Suprapubic skin (tissue), 4 donors: Measurements from ENCODE around the gene DBP. TPM values are rescaled to one million over a fixed set of nuclear protein-coding genes. Genes with fewer than 3 reads are reported as not detected.

ENCODE experiments used
- DNase-seq, 2 donors: peaks; one replicate each; pipeline ENCODE4 v3.0.0-alpha.2; 2019; ENCODE audit warnings: low spot score in 2 of 2
- H3K27ac ChIP-seq: fragments of 200-600 bp; sonication (generic); one replicate; pipeline ENCODE4 v1.5.1; 2019
- H3K27me3 ChIP-seq: fragments of 200-600 bp; sonication (generic); one replicate; pipeline ENCODE4 v1.5.1; 2019
- H3K36me3 ChIP-seq: fragments of 200-600 bp; sonication (generic); one replicate; pipeline ENCODE4 v1.5.1; 2019
- H3K4me1 ChIP-seq: fragments of 200-600 bp; sonication (generic); one replicate; pipeline ENCODE4 v1.5.1; 2019
- H3K4me3 ChIP-seq: fragments of 200-600 bp; sonication (generic); one replicate; pipeline ENCODE4 v1.5.1; 2019; ENCODE audit warnings: mild to moderate bottlenecking
- H3K9me3 ChIP-seq: fragments of 200-600 bp; sonication (generic); one replicate; pipeline ENCODE4 v1.5.1; 2019
- EP300 ChIP-seq: sonication (generic); formaldehyde crosslinking; IDR thresholded peaks from one replicate; pipeline ENCODE4 v1.6.1; 2017; ENCODE audit warnings: antibody characterized with exemption
- POLR2A ChIP-seq, 2 donors: fragments of 450-650 bp; IDR thresholded peaks; one replicate each; pipeline ENCODE4 v1.6.1; 2017; ENCODE audit warnings: antibody characterized with exemption in 2 of 2, mild to moderate bottlenecking in 2 of 2, moderate library complexity in 2 of 2
- POLR2AphosphoS5 ChIP-seq, 3 donors: sonication (generic); formaldehyde crosslinking; IDR thresholded peaks; one replicate each; pipeline ENCODE4 v1.6.1; 2017; ENCODE audit warnings: antibody characterized with exemption in 3 of 3
- WGBS: methylation state at CpG from one replicate; pipeline ENCODE4 v1.1.5; 2018; 5-methylcytosine and 5-hydroxymethylcytosine counted together
- total RNA-seq, 4 donors: library from RNA; depleted of rRNA; stranded (reverse); fragments of >200 nt; gene quantifications; one replicate each; pipeline ENCODE4 v1.1.0, GENCODE V29; 2016
- TF ChIP-seq, protein P1 (sequence below), 2 donors: fragments of 200-600 bp in 1 of 2; fragments of 450-650 bp in 1 of 2; sonication (generic) in 1 of 2; IDR thresholded peaks; one replicate each; pipeline ENCODE4 v1.5.1; 2016 to 2019; ENCODE audit warnings: antibody characterized with exemption in 2 of 2, mild to moderate bottlenecking in 1 of 2, moderate library complexity in 1 of 2

The DBP gene
- total RNA-seq, 4 donors from 2014 or later, result 11.2 to 22.3 (median 17.8) TPM

DNA sequence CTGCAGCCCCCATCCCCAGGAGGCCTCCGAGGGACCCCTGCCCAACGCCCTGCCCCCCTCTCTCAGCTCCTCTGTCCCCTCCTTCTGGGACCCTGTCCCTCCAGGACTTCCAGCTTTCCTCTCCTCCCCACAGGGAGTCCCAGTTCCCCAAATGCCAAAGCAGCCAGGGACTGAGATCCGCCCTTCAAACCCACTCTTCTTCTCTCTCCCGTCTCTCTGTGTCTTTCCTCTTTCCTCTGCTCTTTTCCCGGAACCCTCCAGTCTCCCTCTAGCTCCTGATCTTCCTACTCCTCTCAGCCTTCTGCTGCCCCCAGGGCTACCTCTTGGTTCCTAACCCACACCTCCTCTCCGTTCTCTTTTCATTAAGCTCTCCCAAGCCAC is 8.4 kb upstream of the DBP start:
- Histone ChIP-seq H3K27me3 (no peaks in the 10 kb centered on the region), H3K4me3 (peak overlapping the region; percentile 68), H3K27ac (peak overlapping the region; percentile 91), H3K9me3 (no peaks in the 10 kb centered on the region), H3K36me3 (no peaks in the 10 kb centered on the region), H3K4me1 (peaks cover 33% of the 10 kb centered on the region)
- no peak for DNase-seq
- TF ChIP-seq POLR2A (IDR thresholded peaks at IDR 0.05) (no peak), EP300 (no peak), POLR2AphosphoS5 (IDR thresholded peaks at IDR 0.05) (no peak)
- TF ChIP-seq, protein P1, sequence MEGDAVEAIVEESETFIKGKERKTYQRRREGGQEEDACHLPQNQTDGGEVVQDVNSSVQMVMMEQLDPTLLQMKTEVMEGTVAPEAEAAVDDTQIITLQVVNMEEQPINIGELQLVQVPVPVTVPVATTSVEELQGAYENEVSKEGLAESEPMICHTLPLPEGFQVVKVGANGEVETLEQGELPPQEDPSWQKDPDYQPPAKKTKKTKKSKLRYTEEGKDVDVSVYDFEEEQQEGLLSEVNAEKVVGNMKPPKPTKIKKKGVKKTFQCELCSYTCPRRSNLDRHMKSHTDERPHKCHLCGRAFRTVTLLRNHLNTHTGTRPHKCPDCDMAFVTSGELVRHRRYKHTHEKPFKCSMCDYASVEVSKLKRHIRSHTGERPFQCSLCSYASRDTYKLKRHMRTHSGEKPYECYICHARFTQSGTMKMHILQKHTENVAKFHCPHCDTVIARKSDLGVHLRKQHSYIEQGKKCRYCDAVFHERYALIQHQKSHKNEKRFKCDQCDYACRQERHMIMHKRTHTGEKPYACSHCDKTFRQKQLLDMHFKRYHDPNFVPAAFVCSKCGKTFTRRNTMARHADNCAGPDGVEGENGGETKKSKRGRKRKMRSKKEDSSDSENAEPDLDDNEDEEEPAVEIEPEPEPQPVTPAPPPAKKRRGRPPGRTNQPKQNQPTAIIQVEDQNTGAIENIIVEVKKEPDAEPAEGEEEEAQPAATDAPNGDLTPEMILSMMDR (IDR thresholded peaks at IDR 0.05), result no peak
- 0% methylated on average over 6 of the region's 6 CpGs for WGBS

DNA sequence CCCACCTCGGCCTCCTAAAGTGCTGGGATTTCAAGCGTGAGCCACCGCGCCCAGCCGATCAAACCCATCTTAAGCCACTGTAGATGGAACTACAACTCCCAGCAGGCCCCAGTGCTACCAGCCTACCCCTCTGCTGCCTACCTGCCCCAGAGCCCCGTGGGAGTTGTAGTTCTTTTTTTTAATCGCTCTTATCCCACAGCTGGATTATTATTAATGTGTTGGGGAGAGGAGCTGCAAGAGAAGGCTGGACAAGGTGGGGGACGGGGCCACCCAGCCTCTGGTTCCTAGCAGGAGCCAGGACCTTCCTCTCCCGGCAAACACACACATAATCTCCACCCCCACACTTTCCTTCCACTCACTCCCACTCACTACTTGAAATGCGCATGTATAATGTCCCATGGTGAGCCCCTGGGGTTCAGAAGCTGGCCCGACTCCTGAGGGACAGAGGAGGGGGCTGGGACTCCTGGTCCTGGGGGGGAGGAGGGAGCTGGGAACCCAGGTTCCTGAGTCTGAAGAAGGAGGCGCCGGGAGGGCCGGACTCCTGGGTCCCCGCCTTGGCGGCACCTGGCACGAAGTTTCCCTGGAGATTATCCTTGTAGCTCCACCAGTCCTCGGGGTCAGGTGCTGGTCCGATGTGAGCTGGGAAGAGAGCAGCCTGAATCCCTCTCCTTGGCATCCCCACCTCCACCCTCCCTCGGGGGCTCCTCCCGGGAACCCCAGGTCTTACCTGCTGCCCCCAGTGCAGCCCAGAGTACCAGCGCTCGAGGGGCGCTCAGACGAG is 7.8 kb upstream of the DBP start:
- no peaks in the 10 kb centered on the region for H3K36me3 ChIP-seq
- no peaks in the 10 kb centered on the region for H3K9me3 ChIP-seq
- H3K4me3 ChIP-seq, result peak overlapping the region; percentile 68
- WGBS, result under 1% methylated on average over 17 of the region's 25 CpGs
- H3K27ac ChIP-seq, result peak overlapping the region; percentile 91
- TF ChIP-seq POLR2AphosphoS5 (IDR thresholded peaks at IDR 0.05) (no peak), EP300 (no peak), POLR2A (IDR thresholded peaks at IDR 0.05) (no peak)
- TF ChIP-seq, protein P1 (IDR thresholded peaks at IDR 0.05), result no peak
- no peaks in the 10 kb centered on the region for H3K27me3 ChIP-seq
- H3K4me1 ChIP-seq, result peaks cover 33% of the 10 kb centered on the region
- peak in 1 of 2 donors; percentile 87 for DNase-seq

DNA sequence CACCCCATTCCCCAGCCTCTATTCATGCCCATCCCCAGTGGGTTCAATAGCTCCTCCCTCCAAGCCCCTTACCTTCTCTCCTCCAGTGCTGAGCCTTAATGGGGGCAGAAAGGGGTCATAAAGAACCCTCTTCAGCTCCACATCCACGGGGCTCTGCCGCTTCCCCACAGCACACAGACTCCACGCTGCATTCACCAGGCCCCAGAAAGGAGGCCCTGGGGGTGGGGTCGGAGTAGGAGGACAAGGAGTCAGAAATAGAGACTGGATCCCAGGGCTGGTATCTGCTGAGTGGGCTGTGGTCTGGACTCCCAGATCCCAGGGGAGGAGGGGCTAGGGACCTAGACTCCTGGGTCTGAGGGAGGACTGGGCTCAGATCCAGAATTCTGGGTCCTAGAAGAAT is 7.2 kb upstream of the DBP start:
- no peak for DNase-seq
- H3K36me3 ChIP-seq, result no peaks in the 10 kb centered on the region
- TF ChIP-seq, protein P1 (IDR thresholded peaks at IDR 0.05), result no peak
- TF ChIP-seq EP300 (no peak), POLR2AphosphoS5 (IDR thresholded peaks at IDR 0.05) (no peak), POLR2A (IDR thresholded peaks at IDR 0.05) (no peak)
- no peaks in the 10 kb centered on the region for H3K9me3 ChIP-seq
- no peak overlapping the region for H3K27ac ChIP-seq
- no peaks in the 10 kb centered on the region for H3K27me3 ChIP-seq
- H3K4me1 ChIP-seq, result peaks cover 29% of the 10 kb centered on the region
- WGBS, result 79% methylated on average over 4 of the region's 4 CpGs
- H3K4me3 ChIP-seq, result no peak overlapping the region

GRCh38 chr19:48642862-48643261 is 5.7 kb upstream of the DBP start:
- DNase-seq, result no peak
- Histone ChIP-seq H3K4me3 (no peak overlapping the region), H3K9me3 (no peaks in the 10 kb centered on the region), H3K36me3 (no peaks in the 10 kb centered on the region), H3K4me1 (peaks cover 39% of the 10 kb centered on the region), H3K27ac (no peak overlapping the region), H3K27me3 (no peaks in the 10 kb centered on the region)
- TF ChIP-seq EP300 (no peak), POLR2A (IDR thresholded peaks at IDR 0.05) (no peak), POLR2AphosphoS5 (IDR thresholded peaks at IDR 0.05) (no peak)
- TF ChIP-seq, protein P1 (IDR thresholded peaks at IDR 0.05), result no peak
- WGBS, result 85% methylated on average over 5 of the region's 5 CpGs

GRCh38 chr19:48641850-48642249 is 4.7 kb upstream of the DBP start:
- Histone ChIP-seq H3K27ac (no peak overlapping the region), H3K36me3 (no peaks in the 10 kb centered on the region), H3K4me3 (no peak overlapping the region), H3K27me3 (no peaks in the 10 kb centered on the region), H3K9me3 (no peaks in the 10 kb centered on the region), H3K4me1 (peaks cover 39% of the 10 kb centered on the region)
- TF ChIP-seq, protein P1 (IDR thresholded peaks at IDR 0.05), result no peak
- TF ChIP-seq POLR2A (IDR thresholded peaks at IDR 0.05), result no peak
- TF ChIP-seq EP300, result no peak
- no peak for TF ChIP-seq POLR2AphosphoS5 (IDR thresholded peaks at IDR 0.05)
- 98% methylated on average over 2 of the region's 2 CpGs for WGBS
- DNase-seq, result no peak
